Neutrophil (primary cell): ENCODE results near the gene NFIB.

Experiments
- H3K27ac ChIP-seq: fragments of 200-600 bp; sonication (generic); 2 replicates; pipeline ENCODE4 v1.5.1; 2016; ENCODE audit warnings: mild to moderate bottlenecking, moderate library complexity
- H3K27me3 ChIP-seq: fragments of 200-600 bp; sonication (generic); 2 replicates; pipeline ENCODE4 v1.6.0; 2016; ENCODE audit warnings: mild to moderate bottlenecking
- H3K36me3 ChIP-seq: fragments of 200-600 bp; sonication (generic); 2 replicates; pipeline ENCODE4 v1.5.1; 2017
- H3K4me1 ChIP-seq, 2 experiments: fragments of 200-600 bp in 1 of 2; sonication (generic) in 1 of 2; 1 replicate in 1 of 2; 2 replicates in 1 of 2; pipeline versions ENCODE4 v1.5.1 to v1.6.1; 2013 to 2016; ENCODE audit warnings: low read depth in 1 of 2, low read length in 1 of 2, mild to moderate bottlenecking in 1 of 2, moderate library complexity in 1 of 2; ENCODE audit not compliant: control insufficient read depth in 1 of 2, insufficient read depth in 1 of 2
- H3K4me3 ChIP-seq, 2 experiments: fragments of 200-600 bp in 1 of 2; sonication (generic) in 1 of 2; 1 replicate in 1 of 2; 2 replicates in 1 of 2; pipeline ENCODE4 v1.5.1; 2013 to 2016; ENCODE audit warnings: low read depth in 1 of 2, low read length in 1 of 2, mild to moderate bottlenecking in 1 of 2, moderate library complexity in 1 of 2
- H3K9me3 ChIP-seq: fragments of 200-600 bp; sonication (generic); 2 replicates; pipeline ENCODE4 v1.5.1; 2016
- TF ChIP-seq, protein P1 (sequence below): fragments of 200-600 bp; sonication (generic); IDR thresholded peaks from 2 replicates; pipeline ENCODE4 v1.5.1; 2016; ENCODE audit warnings: antibody characterized with exemption

Gene NFIB

GRCh38 chr9:14106699-14107098 is 207.2 kb downstream of the NFIB start:
- TF ChIP-seq, protein P1, sequence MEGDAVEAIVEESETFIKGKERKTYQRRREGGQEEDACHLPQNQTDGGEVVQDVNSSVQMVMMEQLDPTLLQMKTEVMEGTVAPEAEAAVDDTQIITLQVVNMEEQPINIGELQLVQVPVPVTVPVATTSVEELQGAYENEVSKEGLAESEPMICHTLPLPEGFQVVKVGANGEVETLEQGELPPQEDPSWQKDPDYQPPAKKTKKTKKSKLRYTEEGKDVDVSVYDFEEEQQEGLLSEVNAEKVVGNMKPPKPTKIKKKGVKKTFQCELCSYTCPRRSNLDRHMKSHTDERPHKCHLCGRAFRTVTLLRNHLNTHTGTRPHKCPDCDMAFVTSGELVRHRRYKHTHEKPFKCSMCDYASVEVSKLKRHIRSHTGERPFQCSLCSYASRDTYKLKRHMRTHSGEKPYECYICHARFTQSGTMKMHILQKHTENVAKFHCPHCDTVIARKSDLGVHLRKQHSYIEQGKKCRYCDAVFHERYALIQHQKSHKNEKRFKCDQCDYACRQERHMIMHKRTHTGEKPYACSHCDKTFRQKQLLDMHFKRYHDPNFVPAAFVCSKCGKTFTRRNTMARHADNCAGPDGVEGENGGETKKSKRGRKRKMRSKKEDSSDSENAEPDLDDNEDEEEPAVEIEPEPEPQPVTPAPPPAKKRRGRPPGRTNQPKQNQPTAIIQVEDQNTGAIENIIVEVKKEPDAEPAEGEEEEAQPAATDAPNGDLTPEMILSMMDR: no peak
- Histone ChIP-seq H3K27ac (no peak overlapping the region), H3K36me3 (no peaks in the 10 kb centered on the region), H3K9me3 (no peaks in the 10 kb centered on the region), H3K4me3 (no peak overlapping the region), H3K27me3 (no peaks in the 10 kb centered on the region), H3K4me1 (no peaks in the 10 kb centered on the region)

DNA sequence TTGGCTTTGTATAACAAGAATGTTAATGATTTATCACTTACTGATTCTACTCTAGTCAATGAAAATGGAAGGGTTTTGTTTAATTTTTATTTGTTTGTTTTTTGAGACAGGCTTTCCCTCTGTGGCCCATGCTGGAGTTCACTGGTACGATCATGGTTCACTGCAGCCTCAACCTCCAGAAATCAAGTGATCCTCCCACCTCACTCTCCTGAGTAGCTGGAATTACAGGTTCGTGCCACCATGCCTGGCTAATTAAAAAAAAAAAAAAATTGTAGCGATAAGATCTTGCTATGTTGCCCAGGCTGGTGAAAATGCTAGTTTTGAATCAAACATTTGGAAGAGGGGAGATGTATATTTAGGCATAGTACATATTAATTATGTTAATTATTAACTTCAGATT is 209.4 kb downstream of the NFIB start:
- no peaks in the 10 kb centered on the region for H3K9me3 ChIP-seq
- H3K4me3 ChIP-seq: no peak overlapping the region
- no peaks in the 10 kb centered on the region for H3K4me1 ChIP-seq
- no peaks in the 10 kb centered on the region for H3K36me3 ChIP-seq
- no peaks in the 10 kb centered on the region for H3K27me3 ChIP-seq
- no peak overlapping the region for H3K27ac ChIP-seq
- TF ChIP-seq, protein P1: no peak

GRCh38 chr9:14103115-14103514 is 210.8 kb downstream of the NFIB start:
- TF ChIP-seq, protein P1: no peak
- Histone ChIP-seq H3K9me3 (no peaks in the 10 kb centered on the region), H3K36me3 (no peaks in the 10 kb centered on the region), H3K4me3 (no peak overlapping the region), H3K27me3 (no peaks in the 10 kb centered on the region), H3K27ac (no peak overlapping the region), H3K4me1 (no peaks in the 10 kb centered on the region)

DNA sequence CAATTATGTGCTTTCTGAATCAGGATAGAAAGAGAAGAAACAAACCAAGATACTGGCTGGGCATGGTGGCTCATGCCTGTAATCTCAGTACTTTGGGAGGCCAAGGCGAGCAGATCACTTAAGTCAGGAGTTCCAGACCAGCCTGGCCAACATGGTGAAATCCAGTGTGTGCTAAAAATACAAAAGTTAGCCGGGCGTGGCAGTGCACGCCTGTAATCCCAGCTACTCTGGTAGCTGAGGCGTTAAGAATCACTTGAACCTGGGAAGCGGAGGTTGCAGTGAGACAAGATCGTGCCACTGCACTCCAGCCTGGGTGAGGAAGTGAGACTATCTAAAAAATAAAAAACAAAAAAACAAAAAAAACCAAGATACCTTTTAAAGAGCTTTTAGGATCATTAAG is 214.2 kb downstream of the NFIB start:
- no peaks in the 10 kb centered on the region for H3K36me3 ChIP-seq
- H3K27me3 ChIP-seq: no peaks in the 10 kb centered on the region

GRCh38 chr9:14098486-14099180 is 215.3 kb downstream of the NFIB start:
- H3K4me3 ChIP-seq: no peak overlapping the region
- H3K36me3 ChIP-seq: no peaks in the 10 kb centered on the region
- H3K4me1 ChIP-seq: no peaks in the 10 kb centered on the region
- no peaks in the 10 kb centered on the region for H3K9me3 ChIP-seq
- no peaks in the 10 kb centered on the region for H3K27me3 ChIP-seq
- H3K27ac ChIP-seq: no peak overlapping the region
- TF ChIP-seq, protein P1: no peak

More for the DNA sequence above, 214.2 kb downstream of the NFIB start:
- Histone ChIP-seq H3K9me3 (no peaks in the 10 kb centered on the region), H3K27ac (no peak overlapping the region), H3K4me1 (no peaks in the 10 kb centered on the region), H3K4me3 (no peak overlapping the region)
- TF ChIP-seq, protein P1: no peak
